ENCODE results near the gene GSE1. TPM values are rescaled to one million over a fixed set of nuclear protein-coding genes. Genes with fewer than 3 reads are reported as not detected.

The GSE1 gene
- total and polyA plus RNA-seq, 2 of the 13 experiments (the other 11 are each of a cell fraction or from before 2014, with no cell fraction given), result 16.1 to 31.2 TPM

DNA sequence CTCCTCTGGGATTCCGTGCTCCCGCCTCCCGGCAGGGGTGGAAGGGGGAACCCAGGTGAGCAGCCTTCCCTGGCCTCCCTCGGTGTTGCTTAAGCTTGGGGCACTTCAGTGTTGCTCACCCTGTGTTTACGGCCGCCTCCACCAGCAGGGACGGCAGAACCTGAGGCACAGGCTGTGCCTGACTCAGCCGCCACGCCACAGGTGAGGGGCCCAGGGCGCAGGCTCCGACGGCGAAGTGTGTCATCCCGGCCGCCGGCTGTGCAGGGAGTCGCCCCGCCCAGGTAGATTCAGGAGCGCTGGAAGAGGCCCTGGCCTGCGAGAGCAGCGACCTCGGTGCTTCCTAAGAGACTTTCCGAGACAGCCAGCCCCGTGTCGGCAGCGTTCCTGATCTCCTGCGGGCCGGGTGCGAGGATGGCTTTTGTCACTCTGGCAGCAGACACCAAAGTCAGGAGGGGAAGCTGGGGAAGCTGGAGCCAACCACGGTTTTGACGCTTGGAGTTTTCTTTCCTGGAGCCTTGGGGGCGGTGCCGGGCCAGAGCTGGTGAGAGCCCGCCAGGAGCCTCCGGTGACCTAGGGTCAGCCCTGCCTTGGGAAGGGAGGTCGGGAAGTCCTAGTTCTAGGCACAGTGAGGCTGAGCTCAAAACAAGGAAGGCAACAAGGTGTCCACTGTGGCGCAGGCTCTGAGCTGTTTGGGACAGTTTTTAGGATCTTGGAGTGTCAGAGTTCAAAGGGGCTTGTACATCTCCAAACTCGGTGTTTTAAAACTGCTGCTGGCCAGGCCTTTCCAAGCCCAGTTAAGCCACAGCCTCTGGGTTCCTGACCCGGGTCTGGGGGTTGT is 2.1 kb downstream of the GSE1 start (continued):
- no peak for TF ChIP-seq ZNF598 (CRISPR knock-in tag; IDR thresholded peaks at IDR 0.05; ENCODE audit: borderline replicate concordance)
- TF ChIP-seq ZNF883 (CRISPR knock-in tag; IDR thresholded peaks at IDR 0.05; ENCODE audit: not compliant biosample characterization), result peak; percentile 70
- TF ChIP-seq HNRNPLL (IDR thresholded peaks at IDR 0.05; ENCODE audit: low read depth, low read length, poor library complexity, severe bottlenecking), result peak; percentile 73
- TF ChIP-seq KLF6 (CRISPR knock-in tag; IDR thresholded peaks at IDR 0.05), result 0 out of 2 replicates have a peak, but pooled peaks have one; percentile 20
- TF ChIP-seq ZNF557 (CRISPR knock-in tag; IDR thresholded peaks at IDR 0.05), result no peak
- TF ChIP-seq ZC3H4 (CRISPR knock-in tag; IDR thresholded peaks at IDR 0.05; ENCODE audit: borderline replicate concordance), result no peak
- TF ChIP-seq, protein P1, sequence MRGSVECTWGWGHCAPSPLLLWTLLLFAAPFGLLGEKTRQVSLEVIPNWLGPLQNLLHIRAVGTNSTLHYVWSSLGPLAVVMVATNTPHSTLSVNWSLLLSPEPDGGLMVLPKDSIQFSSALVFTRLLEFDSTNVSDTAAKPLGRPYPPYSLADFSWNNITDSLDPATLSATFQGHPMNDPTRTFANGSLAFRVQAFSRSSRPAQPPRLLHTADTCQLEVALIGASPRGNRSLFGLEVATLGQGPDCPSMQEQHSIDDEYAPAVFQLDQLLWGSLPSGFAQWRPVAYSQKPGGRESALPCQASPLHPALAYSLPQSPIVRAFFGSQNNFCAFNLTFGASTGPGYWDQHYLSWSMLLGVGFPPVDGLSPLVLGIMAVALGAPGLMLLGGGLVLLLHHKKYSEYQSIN (CRISPR knock-in tag; IDR thresholded peaks at IDR 0.05; ENCODE audit: borderline replicate concordance), result no peak
- peak; percentile 46; the same call in 1 of the 2 replicates for TF ChIP-seq PHF8 (CRISPR knock-in tag; IDR thresholded peaks at IDR 0.05)
- peak; percentile 69; the same call in 1 of the 2 replicates for TF ChIP-seq ZSCAN25 (CRISPR knock-in tag; IDR thresholded peaks at IDR 0.05)
- TF ChIP-seq, protein P2, sequence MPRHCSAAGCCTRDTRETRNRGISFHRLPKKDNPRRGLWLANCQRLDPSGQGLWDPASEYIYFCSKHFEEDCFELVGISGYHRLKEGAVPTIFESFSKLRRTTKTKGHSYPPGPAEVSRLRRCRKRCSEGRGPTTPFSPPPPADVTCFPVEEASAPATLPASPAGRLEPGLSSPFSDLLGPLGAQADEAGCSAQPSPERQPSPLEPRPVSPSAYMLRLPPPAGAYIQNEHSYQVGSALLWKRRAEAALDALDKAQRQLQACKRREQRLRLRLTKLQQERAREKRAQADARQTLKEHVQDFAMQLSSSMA (CRISPR knock-in tag; IDR thresholded peaks at IDR 0.05), result no peak
- TF ChIP-seq, protein P3, sequence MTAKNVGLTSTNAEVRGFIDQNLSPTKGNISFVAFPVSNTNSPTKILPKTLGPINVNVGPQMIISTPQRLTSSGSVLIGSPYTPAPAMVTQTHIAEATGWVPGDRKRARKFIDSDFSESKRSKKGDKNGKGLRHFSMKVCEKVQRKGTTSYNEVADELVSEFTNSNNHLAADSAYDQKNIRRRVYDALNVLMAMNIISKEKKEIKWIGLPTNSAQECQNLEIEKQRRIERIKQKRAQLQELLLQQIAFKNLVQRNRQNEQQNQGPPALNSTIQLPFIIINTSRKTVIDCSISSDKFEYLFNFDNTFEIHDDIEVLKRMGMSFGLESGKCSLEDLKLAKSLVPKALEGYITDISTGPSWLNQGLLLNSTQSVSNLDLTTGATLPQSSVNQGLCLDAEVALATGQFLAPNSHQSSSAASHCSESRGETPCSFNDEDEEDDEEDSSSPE (CRISPR knock-in tag; IDR thresholded peaks at IDR 0.05), result no peak; the same call in none of the 2 replicates
- TF ChIP-seq ZNF556 (CRISPR knock-in tag; IDR thresholded peaks at IDR 0.05; ENCODE audit: borderline replicate concordance), result no peak
- 0 out of 2 replicates have a peak, but pooled peaks have one; percentile 45 for TF ChIP-seq ARNT2 (CRISPR knock-in tag; IDR thresholded peaks at IDR 0.05; ENCODE audit: low read depth)
- TF ChIP-seq, protein P4, sequence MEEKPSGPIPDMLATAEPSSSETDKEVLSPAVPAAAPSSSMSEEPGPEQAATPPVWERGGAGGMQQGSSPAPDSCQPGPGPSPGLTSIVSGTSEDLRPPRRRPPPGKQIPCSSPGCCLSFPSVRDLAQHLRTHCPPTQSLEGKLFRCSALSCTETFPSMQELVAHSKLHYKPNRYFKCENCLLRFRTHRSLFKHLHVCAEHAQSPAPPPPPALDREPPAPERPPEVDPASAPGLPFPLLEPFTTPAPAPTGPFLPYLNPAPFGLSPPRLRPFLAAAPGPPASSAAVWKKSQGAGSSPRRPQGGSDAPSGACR (CRISPR knock-in tag; IDR thresholded peaks at IDR 0.05), result peak; percentile 91; the same call in 1 of the 2 replicates
- TF ChIP-seq ZNF274 (CRISPR knock-in tag; IDR thresholded peaks at IDR 0.05), result peak; percentile 41; the same call in 1 of the 2 replicates
- peak; percentile 71; the same call in 1 of the 2 replicates for TF ChIP-seq SP4 (CRISPR knock-in tag; IDR thresholded peaks at IDR 0.05)
- TF ChIP-seq, protein P5, sequence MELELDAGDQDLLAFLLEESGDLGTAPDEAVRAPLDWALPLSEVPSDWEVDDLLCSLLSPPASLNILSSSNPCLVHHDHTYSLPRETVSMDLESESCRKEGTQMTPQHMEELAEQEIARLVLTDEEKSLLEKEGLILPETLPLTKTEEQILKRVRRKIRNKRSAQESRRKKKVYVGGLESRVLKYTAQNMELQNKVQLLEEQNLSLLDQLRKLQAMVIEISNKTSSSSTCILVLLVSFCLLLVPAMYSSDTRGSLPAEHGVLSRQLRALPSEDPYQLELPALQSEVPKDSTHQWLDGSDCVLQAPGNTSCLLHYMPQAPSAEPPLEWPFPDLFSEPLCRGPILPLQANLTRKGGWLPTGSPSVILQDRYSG (CRISPR knock-in tag; IDR thresholded peaks at IDR 0.05), result no peak
- TF ChIP-seq, protein P6, sequence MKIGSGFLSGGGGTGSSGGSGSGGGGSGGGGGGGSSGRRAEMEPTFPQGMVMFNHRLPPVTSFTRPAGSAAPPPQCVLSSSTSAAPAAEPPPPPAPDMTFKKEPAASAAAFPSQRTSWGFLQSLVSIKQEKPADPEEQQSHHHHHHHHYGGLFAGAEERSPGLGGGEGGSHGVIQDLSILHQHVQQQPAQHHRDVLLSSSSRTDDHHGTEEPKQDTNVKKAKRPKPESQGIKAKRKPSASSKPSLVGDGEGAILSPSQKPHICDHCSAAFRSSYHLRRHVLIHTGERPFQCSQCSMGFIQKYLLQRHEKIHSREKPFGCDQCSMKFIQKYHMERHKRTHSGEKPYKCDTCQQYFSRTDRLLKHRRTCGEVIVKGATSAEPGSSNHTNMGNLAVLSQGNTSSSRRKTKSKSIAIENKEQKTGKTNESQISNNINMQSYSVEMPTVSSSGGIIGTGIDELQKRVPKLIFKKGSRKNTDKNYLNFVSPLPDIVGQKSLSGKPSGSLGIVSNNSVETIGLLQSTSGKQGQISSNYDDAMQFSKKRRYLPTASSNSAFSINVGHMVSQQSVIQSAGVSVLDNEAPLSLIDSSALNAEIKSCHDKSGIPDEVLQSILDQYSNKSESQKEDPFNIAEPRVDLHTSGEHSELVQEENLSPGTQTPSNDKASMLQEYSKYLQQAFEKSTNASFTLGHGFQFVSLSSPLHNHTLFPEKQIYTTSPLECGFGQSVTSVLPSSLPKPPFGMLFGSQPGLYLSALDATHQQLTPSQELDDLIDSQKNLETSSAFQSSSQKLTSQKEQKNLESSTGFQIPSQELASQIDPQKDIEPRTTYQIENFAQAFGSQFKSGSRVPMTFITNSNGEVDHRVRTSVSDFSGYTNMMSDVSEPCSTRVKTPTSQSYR (CRISPR knock-in tag; IDR thresholded peaks at IDR 0.05; ENCODE audit: borderline replicate concordance), result 0 out of 2 replicates have a peak, but pooled peaks have one; percentile 55
- TF ChIP-seq ATF7-NPFF (CRISPR knock-in tag; IDR thresholded peaks at IDR 0.05; ENCODE audit: low read depth), result peak; percentile 59; the same call in 1 of the 2 replicates
- TF ChIP-seq ZNF891 (CRISPR knock-in tag; IDR thresholded peaks at IDR 0.05), result 0 out of 2 replicates have a peak, but pooled peaks have one; percentile 26
